ENCODE data around the gene PPP3CB.

The PPP3CB gene

GRCh38 chr10:73495884-73496674 lies at the start of gene PPP3CB:
PPP3CB (minus strand) TSS chr10:73496024; CDS start chr10:73495889, 135 bp downstream.
- H3K4me1 Mint-ChIP-seq = peaks cover 54% of the 10 kb centered on the region
- peaks cover 7% of the 10 kb centered on the region for H3K36me3 Mint-ChIP-seq (ENCODE audit: low read depth)
- no peaks in the 10 kb centered on the region for H3K27me3 Mint-ChIP-seq
- H3K9me3 Mint-ChIP-seq = no peaks in the 10 kb centered on the region
- peak; percentile 89 for DNase-seq
- peak within 1 kb of the TSS; percentile 88 for H3K4me3 Mint-ChIP-seq
- peak within 1 kb of the TSS; percentile 93 for H3K27ac Mint-ChIP-seq
- ATAC-seq = peak; percentile 82

- no peak overlapping the region for H3K4me3 Mint-ChIP-seq
Observed at GRCh38 chr10:73545357-73545756, 49.5 kb upstream of the PPP3CB start.

GRCh38 chr10:73537709-73538108 lies 41.9 kb upstream of the PPP3CB start:
- Mint-ChIP-seq H3K27me3 (no peaks in the 10 kb centered on the region), H3K4me3 (no peak overlapping the region), H3K27ac (no peak overlapping the region), H3K9me3 (no peaks in the 10 kb centered on the region), H3K4me1 (peaks cover 11% of the 10 kb centered on the region), H3K36me3 (ENCODE audit: low read depth) (peaks cover 5% of the 10 kb centered on the region)
- no peak for ATAC-seq
- DNase-seq = no peak

More at GRCh38 chr10:73545357-73545756, 49.5 kb upstream of the PPP3CB start:
- H3K9me3 Mint-ChIP-seq = no peaks in the 10 kb centered on the region
- no peak for ATAC-seq
- no peak for DNase-seq
- H3K27ac Mint-ChIP-seq = no peak overlapping the region
- no peaks in the 10 kb centered on the region for H3K4me1 Mint-ChIP-seq
- H3K36me3 Mint-ChIP-seq (ENCODE audit: low read depth) = no peaks in the 10 kb centered on the region
- H3K27me3 Mint-ChIP-seq = no peaks in the 10 kb centered on the region

GRCh38 chr10:73537288-73537687 lies 41.5 kb upstream of the PPP3CB start:
- Mint-ChIP-seq H3K9me3 (no peaks in the 10 kb centered on the region), H3K36me3 (ENCODE audit: low read depth) (peaks cover 5% of the 10 kb centered on the region), H3K27me3 (no peaks in the 10 kb centered on the region), H3K4me3 (no peak overlapping the region), H3K27ac (no peak overlapping the region), H3K4me1 (peaks cover 11% of the 10 kb centered on the region)
- ATAC-seq (peak; percentile 72), DNase-seq (no peak)

- Mint-ChIP-seq H3K4me1 (peaks cover 11% of the 10 kb centered on the region), H3K27ac (no peak overlapping the region), H3K36me3 (ENCODE audit: low read depth) (peaks cover 5% of the 10 kb centered on the region), H3K27me3 (no peaks in the 10 kb centered on the region), H3K4me3 (no peak overlapping the region), H3K9me3 (no peaks in the 10 kb centered on the region)
- no peak for ATAC-seq
- DNase-seq = no peak
Observed at GRCh38 chr10:73534857-73535256, 39.0 kb upstream of the PPP3CB start.

GRCh38 chr10:73529089-73529832 lies 33.4 kb upstream of the PPP3CB start:
- no peaks in the 10 kb centered on the region for H3K9me3 Mint-ChIP-seq
- H3K4me1 Mint-ChIP-seq = no peaks in the 10 kb centered on the region
- ATAC-seq (peak; percentile 66), DNase-seq (peak; percentile 31)
- H3K27ac Mint-ChIP-seq = no peak overlapping the region
- no peaks in the 10 kb centered on the region for H3K27me3 Mint-ChIP-seq
- peaks cover 2% of the 10 kb centered on the region for H3K36me3 Mint-ChIP-seq (ENCODE audit: low read depth)
- no peak overlapping the region for H3K4me3 Mint-ChIP-seq

GRCh38 chr10:73522263-73522662 lies 26.4 kb upstream of the PPP3CB start:
- H3K4me1 Mint-ChIP-seq = no peaks in the 10 kb centered on the region
- no peak overlapping the region for H3K4me3 Mint-ChIP-seq
- no peak for ATAC-seq
- peaks cover 2% of the 10 kb centered on the region for H3K36me3 Mint-ChIP-seq (ENCODE audit: low read depth)
- H3K27me3 Mint-ChIP-seq = no peaks in the 10 kb centered on the region
- H3K9me3 Mint-ChIP-seq = no peaks in the 10 kb centered on the region
- no peak overlapping the region for H3K27ac Mint-ChIP-seq
- no peak for DNase-seq

GRCh38 chr10:73519336-73519735 lies 23.5 kb upstream of the PPP3CB start:
- no peaks in the 10 kb centered on the region for H3K4me1 Mint-ChIP-seq
- DNase-seq (no peak), ATAC-seq (no peak)
- H3K36me3 Mint-ChIP-seq (ENCODE audit: low read depth) = no peaks in the 10 kb centered on the region
- no peak overlapping the region for H3K27ac Mint-ChIP-seq
- no peaks in the 10 kb centered on the region for H3K27me3 Mint-ChIP-seq
- no peaks in the 10 kb centered on the region for H3K9me3 Mint-ChIP-seq
- no peak overlapping the region for H3K4me3 Mint-ChIP-seq

- ATAC-seq (no peak), DNase-seq (no peak)
- no peak overlapping the region for H3K27ac Mint-ChIP-seq
- H3K27me3 Mint-ChIP-seq = no peaks in the 10 kb centered on the region
- H3K36me3 Mint-ChIP-seq (ENCODE audit: low read depth) = no peaks in the 10 kb centered on the region
- no peaks in the 10 kb centered on the region for H3K9me3 Mint-ChIP-seq
- no peaks in the 10 kb centered on the region for H3K4me1 Mint-ChIP-seq
- no peak overlapping the region for H3K4me3 Mint-ChIP-seq
Observed at GRCh38 chr10:73517166-73517888, 21.5 kb upstream of the PPP3CB start.

GRCh38 chr10:73512207-73512743 lies 16.5 kb upstream of the PPP3CB start:
- ATAC-seq (no peak), DNase-seq (no peak)
- Mint-ChIP-seq H3K36me3 (ENCODE audit: low read depth) (no peaks in the 10 kb centered on the region), H3K4me1 (no peaks in the 10 kb centered on the region), H3K27me3 (no peaks in the 10 kb centered on the region), H3K9me3 (no peaks in the 10 kb centered on the region), H3K27ac (no peak overlapping the region), H3K4me3 (no peak overlapping the region)

GRCh38 chr10:73509695-73510094 lies 13.9 kb upstream of the PPP3CB start:
- no peak overlapping the region for H3K4me3 Mint-ChIP-seq
- no peaks in the 10 kb centered on the region for H3K4me1 Mint-ChIP-seq
- H3K36me3 Mint-ChIP-seq (ENCODE audit: low read depth) = peaks cover 5% of the 10 kb centered on the region
- DNase-seq = no peak
- ATAC-seq = no peak
- H3K27me3 Mint-ChIP-seq = no peaks in the 10 kb centered on the region
- H3K9me3 Mint-ChIP-seq = no peaks in the 10 kb centered on the region
- H3K27ac Mint-ChIP-seq = no peak overlapping the region

- H3K9me3 Mint-ChIP-seq = no peaks in the 10 kb centered on the region
- H3K27ac Mint-ChIP-seq = no peak overlapping the region
- H3K4me1 Mint-ChIP-seq = peaks cover 6% of the 10 kb centered on the region
- H3K4me3 Mint-ChIP-seq = no peak overlapping the region
- DNase-seq = no peak
- no peaks in the 10 kb centered on the region for H3K27me3 Mint-ChIP-seq
- ATAC-seq = no peak
- H3K36me3 Mint-ChIP-seq (ENCODE audit: low read depth) = peaks cover 10% of the 10 kb centered on the region
Observed at GRCh38 chr10:73506491-73506890, 10.7 kb upstream of the PPP3CB start.

- no peak overlapping the region for H3K4me3 Mint-ChIP-seq
- no peak for ATAC-seq
- peaks cover 10% of the 10 kb centered on the region for H3K36me3 Mint-ChIP-seq (ENCODE audit: low read depth)
- DNase-seq = no peak
- no peaks in the 10 kb centered on the region for H3K27me3 Mint-ChIP-seq
- H3K4me1 Mint-ChIP-seq = peaks cover 10% of the 10 kb centered on the region
- no peak overlapping the region for H3K27ac Mint-ChIP-seq
- no peaks in the 10 kb centered on the region for H3K9me3 Mint-ChIP-seq
Observed at GRCh38 chr10:73506074-73506473, 10.2 kb upstream of the PPP3CB start.

GRCh38 chr10:73503037-73503436 lies 7.2 kb upstream of the PPP3CB start:
- no peaks in the 10 kb centered on the region for H3K27me3 Mint-ChIP-seq
- H3K36me3 Mint-ChIP-seq (ENCODE audit: low read depth) = peaks cover 10% of the 10 kb centered on the region
- DNase-seq (no peak), ATAC-seq (no peak)
- H3K27ac Mint-ChIP-seq = no peak overlapping the region
- no peaks in the 10 kb centered on the region for H3K9me3 Mint-ChIP-seq
- no peak overlapping the region for H3K4me3 Mint-ChIP-seq
- H3K4me1 Mint-ChIP-seq = peaks cover 14% of the 10 kb centered on the region

Data from activated naive CD8-positive, alpha-beta T cell treated with anti-CD3 and anti-CD28 coated beads, Interleukin-2, amount 50 U/mL, for 24 hours (primary cell).